NCI-H2081 treated with DMSO at 0.1 percent for 48 hours (cell line): ENCODE measurements around the gene NUDT8.
"Not testable (repeated sequence)": the region's sequence is repeated elsewhere in the genome, so short reads cannot be mapped to it uniquely, and the experiment has no call there.

Source experiments
- DNase-seq: peaks from one replicate; lab custom pipeline; 2025; lab: John Stamatoyannopoulos, UW

Gene NUDT8

GRCh38 chr11:67629386-67630227 is at the start of gene NUDT8:
TSS of gene NUDT8 (minus strand) at chr11:67629937. CDS start at chr11:67629911, 26 bp downstream.
- DNase-seq = no peak

- no peak for DNase-seq
Observed at GRCh38 chr11:67675058-67675747, 45.5 kb upstream of the NUDT8 start.

GRCh38 chr11:67674442-67674871 is 44.7 kb upstream of the NUDT8 start, which contains the start of gene ALDH3B2:
TSS of gene ALDH3B2 (minus strand) at chr11:67674623. CDS start at chr11:67666935, 7,688 bp downstream.
- no peak for DNase-seq

GRCh38 chr11:67673902-67674301 is 44.2 kb upstream of the NUDT8 start:
- no peak for DNase-seq

GRCh38 chr11:67673358-67673757 is 43.6 kb upstream of the NUDT8 start:
- no peak for DNase-seq

- DNase-seq = no peak
Observed at GRCh38 chr11:67671211-67671520, 41.4 kb upstream of the NUDT8 start.

- no peak for DNase-seq
Observed at GRCh38 chr11:67670316-67671210, 40.8 kb upstream of the NUDT8 start.

- DNase-seq = no peak
Observed at GRCh38 chr11:67668192-67668551, 38.4 kb upstream of the NUDT8 start.

GRCh38 chr11:67667490-67668191 is 37.9 kb upstream of the NUDT8 start:
- DNase-seq = no peak

- DNase-seq = no peak
Observed at GRCh38 chr11:67666676-67667489, 37.1 kb upstream of the NUDT8 start.

- DNase-seq = no peak
Observed at GRCh38 chr11:67666303-67666645, 36.5 kb upstream of the NUDT8 start.

GRCh38 chr11:67665541-67666302 is 36.0 kb upstream of the NUDT8 start:
- no peak for DNase-seq

- no peak for DNase-seq
Observed at GRCh38 chr11:67664696-67665540, 35.2 kb upstream of the NUDT8 start.

GRCh38 chr11:67664213-67664585 is 34.5 kb upstream of the NUDT8 start:
- no peak for DNase-seq

GRCh38 chr11:67663532-67664212 is 33.9 kb upstream of the NUDT8 start:
- no peak for DNase-seq

- DNase-seq = no peak
Observed at GRCh38 chr11:67662835-67663531, 33.2 kb upstream of the NUDT8 start.

GRCh38 chr11:67662142-67662834 is 32.6 kb upstream of the NUDT8 start:
- no peak for DNase-seq

- DNase-seq = not testable (repeated sequence)
Observed at GRCh38 chr11:67660752-67661151, 31.0 kb upstream of the NUDT8 start.
